Fibroblast of upper back skin (primary cell): ENCODE measurements around the gene CDKAL1.
"Not testable (repeated sequence)": the region's sequence is repeated elsewhere in the genome, so short reads cannot be mapped to it uniquely, and the experiment has no call there.

Source experiments
- DNase-seq: peaks from one replicate; pipeline ENCODE4 v3.0.0-alpha.2; 2013

The CDKAL1 gene

DNA sequence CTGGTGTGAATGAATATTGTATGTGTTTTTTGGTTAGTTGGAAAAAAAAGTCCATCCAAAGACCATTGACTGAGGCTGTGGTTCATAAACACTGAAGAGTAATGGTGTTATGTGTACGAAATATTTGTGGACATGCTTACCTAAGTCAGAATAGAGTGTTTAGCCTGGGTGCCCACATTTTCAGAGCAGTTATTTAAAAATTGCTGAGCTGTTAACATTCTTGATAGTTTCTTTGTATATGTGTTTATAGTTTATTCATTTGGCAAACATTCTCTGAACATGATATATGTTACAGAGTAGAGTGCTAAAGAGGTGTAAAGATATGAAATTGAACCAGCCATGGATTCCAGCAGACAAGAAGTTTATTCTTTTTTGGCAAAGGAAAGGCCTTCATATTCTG, 20.6 kb downstream of the CDKAL1 start:
- DNase-seq, result no peak

DNA sequence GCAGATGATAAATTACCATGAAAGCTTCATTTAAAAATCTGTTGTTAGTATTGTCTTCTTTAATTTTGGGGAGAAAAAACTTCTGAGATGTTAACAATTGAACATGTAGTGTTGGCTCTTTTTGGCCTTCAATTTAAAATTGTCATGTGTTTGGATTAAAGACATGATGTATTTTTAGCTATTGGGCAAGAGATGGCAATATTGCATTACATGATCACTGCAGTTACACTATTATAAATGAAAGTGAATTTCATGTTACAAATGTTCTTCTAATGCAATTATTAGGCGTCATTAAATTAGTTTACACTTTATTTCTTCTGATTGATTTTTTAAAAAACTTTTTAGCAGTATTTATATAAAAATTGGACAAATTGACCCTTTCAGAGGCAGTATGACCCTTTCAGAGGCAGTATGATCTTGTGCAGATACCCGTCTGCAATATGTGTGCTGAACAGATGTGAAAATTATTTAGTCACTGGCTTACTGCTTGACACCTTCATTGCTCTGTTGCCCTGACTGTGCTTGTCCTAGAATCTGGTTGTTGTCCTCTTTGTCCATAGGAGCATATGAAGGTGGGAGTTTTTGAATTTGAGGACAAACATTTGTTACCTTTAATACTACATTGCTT, 25.8 kb downstream of the CDKAL1 start:
- no peak for DNase-seq

DNA sequence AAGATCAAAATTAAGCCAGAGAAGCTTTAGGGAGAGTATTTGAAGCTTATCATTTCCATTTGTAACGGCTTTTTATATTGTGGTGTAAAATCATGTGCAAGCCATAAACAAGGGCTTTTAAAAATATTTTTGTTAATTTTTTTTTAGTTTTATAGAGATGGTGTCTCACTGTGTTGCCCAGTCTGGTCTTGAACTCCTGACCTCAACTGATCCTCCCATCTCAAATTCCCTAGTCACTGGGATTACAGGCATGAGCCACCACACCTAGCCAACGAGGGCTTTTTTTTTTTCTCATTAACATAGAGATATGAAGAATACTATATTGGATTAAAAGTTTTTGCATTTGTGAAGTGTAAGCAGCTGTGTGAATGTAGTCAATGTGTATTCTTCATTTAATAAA, 29.1 kb downstream of the CDKAL1 start:
- DNase-seq, result no peak

DNA sequence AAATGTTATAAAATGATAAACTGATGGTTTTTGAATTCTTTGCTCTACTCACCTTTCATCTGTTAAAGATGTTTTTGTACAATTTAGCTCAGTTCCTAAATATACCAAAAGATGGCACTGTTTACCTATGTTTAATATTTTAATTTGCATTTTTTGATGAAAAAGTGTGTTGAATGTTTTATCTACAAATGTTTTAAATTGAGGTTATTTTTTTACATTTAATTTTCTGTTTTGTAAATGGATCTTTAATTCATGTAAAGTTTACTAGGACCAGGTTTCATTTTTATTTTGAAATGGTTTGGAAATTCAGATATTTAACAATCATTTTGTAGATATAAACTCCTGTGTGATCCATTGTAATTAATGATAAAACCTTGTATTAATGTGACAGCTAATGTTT, 30.0 kb downstream of the CDKAL1 start:
- peak; percentile 44 for DNase-seq

DNA sequence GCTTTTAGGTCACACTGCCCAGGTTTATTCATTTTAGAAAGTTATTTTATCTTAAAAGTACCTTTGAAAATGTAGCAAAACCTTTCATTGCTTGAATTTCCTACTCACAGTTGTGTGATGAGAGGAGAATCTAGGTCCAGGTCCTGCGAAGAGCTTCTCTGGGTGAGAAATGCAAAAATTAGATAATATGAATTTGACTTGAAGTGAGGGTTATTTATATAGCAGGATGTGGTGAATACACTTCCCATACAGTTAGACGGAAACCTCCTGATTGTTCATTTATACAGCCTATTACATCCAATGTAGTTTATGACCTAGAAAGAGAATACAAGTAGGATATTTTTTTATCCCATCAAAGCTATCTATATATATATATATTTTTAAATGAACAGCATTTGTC, 30.5 kb downstream of the CDKAL1 start:
- DNase-seq, result no peak

DNA sequence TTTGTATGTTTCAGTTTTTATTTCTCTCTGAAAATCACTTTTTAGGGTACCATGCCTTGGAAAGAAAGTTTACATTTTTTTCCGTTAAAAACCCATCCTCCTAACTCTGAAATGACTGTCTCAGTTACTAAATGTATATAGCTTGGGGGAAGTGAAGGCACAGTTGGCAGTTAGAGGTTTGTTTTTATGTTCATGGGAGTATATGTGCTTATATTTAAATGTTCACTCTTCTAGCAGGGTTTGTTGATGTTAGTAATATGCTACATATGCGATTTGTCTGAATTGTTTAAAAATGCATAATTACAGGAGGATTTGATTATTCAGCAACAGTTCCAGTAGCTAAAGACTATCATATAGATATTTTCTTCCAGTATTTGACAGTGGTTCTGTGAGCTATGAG, 31.1 kb downstream of the CDKAL1 start:
- DNase-seq, result no peak

DNA sequence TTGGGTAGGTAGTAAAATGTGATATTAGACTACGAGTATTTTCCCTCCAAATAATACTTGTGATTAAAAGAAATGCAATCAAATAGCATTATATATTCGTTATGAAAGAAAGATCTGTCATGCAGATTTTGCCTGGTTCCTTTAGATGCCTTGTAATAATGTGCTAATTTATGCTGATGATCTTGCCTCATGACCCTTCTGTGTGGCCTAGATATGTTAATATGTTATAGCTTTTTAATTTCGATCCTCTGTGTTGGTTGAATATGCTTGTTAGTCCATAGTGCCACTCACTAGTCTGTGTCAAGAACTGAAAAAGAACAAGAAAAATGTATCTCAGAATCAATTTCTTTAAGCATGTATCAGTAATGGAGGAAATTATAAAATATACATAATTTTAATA, 31.9 kb downstream of the CDKAL1 start:
- no peak for DNase-seq

DNA sequence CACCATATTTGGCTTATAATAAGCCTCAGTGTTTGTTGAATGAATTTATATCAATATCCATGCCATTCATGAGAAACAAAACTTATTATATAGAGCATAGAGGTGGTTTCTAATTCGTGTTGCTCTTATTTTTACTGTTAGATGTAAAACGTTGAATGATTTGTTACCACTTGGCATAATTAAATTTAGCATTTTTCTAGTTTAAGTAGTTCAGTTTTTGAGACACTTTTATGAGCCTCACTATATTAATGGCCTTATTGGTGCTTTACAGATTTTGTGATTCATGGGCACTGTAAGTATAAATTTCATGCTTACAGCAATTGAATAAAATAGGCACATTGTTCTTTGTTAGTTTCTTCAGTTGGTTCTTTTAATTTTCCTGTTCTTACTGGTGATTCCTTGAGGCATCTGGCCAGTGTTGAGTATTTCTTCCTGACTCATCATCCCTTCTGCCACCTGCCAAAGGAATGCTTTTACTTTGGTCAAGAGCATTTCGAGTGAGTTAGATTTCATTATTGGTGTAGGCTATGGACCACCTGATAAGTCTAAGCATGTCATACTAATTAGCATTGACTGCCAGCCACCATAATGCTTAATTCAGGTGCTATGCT, 34.8 kb downstream of the CDKAL1 start:
- no peak for DNase-seq

DNA sequence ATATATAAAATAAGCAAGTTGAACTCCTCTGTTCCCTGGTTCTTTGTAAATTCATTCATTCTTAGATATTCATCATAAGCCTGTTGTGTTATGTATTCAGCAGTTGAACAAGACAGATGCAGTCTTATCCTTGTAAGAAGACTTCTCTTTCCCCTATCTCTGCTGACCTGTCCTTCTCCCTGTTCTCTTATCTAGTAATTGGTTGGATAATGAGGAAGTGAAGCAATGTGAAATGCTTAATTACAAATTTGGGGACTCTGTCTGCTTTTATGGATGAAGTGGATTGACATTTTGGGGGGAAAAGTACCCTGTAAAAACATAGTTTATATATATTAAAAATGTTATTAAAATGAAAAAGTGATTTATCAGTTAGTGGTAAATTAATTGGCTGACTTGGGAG, 37.0 kb downstream of the CDKAL1 start:
- DNase-seq, result no peak

DNA sequence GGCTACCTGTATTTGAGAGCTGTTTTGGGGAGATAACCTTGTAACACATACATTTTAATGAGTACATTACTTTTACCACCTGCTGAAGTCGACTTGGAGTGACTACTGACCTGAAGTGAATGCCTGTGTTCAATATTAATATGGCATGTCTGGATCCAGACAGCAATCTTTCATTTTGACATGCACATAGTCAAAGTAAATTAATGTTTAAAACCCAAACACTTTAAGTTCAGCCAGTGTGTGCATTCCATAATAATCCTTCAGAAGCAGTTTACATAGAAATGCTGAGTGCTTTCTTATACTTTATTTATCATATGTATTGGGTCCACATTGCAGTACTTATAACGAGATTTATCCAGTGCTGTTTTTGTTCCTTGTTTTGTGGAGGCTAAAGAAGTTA, 38.0 kb downstream of the CDKAL1 start:
- no peak for DNase-seq

DNA sequence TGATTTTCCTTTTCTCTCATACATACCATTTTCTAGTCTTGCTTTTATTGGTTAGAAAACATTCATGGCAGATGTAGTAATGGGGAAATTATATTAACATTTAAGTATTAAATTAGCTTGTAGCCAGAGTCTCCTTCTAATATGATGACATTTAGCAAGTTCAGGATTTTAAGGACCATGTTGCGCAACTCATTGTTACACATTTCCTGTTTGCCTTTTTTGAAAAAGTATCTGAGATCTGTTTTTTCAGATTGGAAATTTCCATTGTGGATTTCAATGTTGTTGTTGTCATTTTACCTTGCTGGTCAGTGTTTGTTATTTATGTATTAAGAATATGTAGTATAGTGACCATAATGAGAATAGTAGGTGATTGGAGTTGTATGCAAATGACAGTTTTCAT, 38.7 kb downstream of the CDKAL1 start:
- peak; percentile 39 for DNase-seq

DNA sequence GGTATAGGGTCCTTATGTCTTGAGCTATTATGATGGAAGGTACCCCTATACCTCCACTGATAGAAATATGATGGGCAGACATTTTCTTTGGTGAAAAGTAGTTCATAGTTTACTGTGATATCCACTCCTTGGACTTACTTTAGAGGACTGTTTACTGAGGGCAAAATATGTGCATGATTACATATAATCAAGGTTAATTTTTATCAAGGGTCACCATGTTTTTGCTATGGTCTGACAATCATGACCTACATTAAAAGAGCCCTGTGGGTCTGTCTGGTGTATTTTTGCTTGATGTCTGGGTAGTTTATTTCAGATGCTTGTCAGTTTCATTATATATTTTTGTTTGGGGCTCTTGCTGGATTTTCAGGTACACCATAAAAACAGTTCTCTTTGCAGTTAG, 40.1 kb downstream of the CDKAL1 start:
- no peak for DNase-seq

DNA sequence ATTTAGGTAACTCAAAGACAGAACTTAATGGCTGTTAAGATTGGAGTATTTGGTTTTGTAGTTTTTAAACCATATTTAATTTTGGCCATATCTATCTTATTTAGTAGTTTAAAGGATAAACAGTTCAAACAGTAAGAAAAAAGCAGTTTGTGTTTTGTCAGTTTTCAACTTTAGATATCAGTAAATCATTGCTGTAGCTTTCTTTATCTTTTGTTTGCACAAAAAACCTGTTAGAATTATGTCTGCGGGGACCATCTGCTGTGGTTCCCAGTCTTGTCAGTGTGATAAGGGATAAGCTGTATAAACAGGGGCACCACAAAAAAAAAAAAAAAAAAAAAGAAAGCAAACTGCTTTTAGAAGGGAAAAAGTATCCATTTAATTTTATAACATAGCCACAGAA, 40.9 kb downstream of the CDKAL1 start:
- no peak for DNase-seq

DNA sequence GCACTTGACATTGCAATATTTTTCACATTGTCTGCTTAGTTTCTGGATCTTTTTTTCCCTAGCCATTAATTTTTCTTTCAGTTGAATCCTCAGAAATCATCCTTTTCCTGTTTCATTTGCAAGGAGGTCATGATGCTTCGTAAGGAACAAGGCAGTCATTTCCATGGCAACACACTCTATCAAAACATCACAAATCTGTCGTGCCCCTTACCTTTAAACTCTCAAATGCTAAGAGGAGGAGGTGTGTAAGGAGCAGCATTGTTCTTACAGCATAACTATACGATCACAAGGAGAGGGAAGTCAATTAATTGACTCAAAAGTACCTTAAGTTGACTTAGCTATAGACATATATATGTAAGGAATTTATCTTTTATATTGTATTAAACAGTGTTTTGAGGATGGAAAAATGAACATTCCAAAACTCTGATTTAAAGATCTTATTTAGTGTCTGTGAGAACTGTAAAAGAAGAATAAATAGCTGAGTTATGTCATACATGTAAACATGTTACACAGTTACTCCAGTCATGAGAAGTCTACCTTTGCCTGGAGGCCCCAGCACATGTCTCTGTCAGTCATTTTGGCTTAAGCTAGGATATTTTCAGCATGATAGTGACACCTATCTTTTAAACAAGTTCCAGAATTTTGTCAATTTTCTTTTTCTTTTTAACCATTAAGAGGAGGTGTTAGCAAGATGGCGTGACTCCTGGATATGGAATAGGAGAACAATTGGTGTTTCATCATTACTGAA, 41.6 kb downstream of the CDKAL1 start:
- no peak for DNase-seq

DNA sequence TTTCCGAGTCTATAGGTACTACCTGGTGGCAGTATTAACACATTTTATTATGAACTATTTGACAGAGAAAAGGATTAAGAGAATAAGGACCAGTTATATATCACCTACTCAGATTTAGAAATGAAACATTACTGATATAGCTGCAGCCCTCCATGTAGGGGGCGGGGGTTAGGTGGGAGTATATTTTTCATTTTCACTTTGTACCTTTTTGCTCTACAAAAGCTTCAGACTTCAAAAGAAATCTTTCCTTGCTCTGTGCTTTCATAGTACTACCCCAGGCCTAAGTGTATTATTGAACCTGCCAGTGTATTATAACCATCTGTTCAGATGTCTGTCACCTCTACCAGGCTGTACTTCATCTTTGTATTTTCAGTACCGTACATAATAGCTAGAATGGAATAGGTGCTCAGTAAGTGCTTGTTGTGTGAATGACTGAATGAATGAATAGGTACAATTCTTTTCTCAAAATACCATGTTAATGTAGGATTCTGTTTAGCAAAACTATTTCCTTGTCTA, 43.0 kb downstream of the CDKAL1 start:
- no peak for DNase-seq

DNA sequence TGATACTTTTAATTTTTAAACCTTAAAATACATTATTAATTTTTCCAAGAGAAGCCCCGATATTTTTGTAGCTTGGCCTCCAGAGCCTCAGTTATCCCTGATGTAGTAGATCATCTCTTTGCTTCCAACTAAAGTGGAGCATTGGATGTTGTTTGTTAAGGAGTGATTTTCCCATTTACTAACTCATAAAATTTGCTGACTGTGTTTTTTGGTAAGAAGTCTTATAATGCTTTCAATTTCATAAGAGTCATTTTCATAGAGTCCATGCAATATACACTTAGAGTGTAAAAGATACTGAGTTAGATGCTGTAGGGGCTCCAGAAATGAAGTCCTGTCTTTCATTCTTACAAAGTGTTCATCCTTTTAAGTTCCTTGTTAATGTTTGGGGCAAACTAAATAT, 46.8 kb downstream of the CDKAL1 start:
- DNase-seq, result no peak

DNA sequence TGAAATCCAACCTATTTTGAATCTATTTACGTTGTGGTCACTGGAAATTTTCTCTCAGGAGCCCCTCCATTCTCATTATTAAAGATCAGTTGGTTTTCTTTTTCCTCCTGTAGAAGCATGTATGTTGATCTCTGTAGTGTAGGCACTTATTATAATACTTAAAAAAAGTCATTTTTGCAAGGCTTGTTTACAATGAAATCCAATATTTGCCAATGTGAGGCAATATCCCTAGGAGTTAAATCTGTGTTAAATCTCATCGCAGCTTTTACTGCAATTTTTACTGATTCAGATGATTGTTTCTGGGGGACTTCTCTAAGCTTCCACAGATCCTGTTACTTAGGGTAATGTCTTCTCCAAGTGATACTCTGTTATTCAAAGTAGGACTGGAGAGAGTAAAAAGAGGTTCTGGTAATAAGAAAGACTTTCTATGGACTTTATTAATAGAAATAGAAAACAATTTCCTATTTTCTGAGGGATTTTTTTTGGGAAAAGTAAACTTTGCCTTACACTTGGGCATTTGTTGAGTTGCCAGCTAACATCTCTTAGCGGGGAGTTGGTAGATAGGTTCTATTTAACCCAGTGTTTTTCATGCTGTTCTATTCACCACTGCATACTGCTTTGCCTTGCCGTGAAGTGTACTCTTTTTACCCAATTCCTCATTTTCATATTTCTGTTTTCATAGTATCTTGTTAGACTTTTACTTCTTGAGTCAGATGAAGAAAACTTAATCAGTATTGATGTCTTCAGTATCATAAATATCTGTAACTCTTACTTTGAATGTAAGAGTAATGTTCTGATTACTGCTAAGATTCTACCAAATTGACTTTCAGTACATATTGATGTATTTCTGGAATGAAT, 48.6 kb downstream of the CDKAL1 start:
- DNase-seq, result no peak

DNA sequence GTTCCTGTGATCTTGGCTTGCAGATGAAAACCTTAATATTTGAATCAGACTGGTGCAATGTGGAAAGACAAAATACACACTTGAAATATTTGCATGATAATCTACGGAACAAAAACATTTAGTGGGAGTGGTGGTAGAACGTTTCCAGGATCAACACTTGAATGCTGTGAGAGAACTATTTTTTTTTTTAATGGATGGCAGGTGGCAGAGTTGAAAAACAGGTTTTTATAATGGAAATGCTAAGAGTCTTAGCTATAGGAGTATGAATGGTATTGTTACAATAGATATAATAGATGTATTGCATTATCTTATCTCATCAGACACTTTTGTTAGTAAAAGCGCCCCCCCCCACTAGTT, 49.2 kb downstream of the CDKAL1 start:
- DNase-seq, result no peak

DNA sequence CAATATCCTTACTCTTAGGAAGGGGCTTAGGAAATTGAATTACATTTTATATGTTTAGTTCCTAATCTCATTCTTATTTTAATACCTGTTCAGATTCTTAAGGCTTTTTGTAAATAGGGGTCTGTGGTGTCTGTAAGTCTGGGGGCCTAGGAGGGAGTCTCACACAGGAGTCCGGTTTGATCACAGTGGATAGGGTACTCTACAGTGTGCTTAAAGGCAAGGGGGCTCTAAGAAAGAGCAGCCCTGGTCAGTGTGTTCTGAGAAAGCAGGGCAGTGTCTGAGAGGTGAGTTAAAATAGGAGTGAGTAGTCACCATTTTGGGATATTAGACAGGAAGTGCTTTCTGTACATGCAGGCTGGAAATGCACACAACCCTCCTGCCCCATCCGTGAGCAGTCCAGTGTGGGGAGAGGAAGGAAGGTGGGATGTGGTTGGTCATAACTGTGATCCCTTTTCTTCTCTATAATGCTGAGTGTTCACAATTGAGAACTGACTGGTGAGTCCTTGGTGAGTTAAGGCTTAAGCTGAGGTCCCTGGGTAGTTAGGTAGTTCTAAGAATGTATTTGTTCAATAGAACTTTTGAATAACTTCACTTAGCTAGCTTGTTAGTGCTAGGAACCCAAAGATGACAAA, 50.0 kb downstream of the CDKAL1 start:
- no peak for DNase-seq

DNA sequence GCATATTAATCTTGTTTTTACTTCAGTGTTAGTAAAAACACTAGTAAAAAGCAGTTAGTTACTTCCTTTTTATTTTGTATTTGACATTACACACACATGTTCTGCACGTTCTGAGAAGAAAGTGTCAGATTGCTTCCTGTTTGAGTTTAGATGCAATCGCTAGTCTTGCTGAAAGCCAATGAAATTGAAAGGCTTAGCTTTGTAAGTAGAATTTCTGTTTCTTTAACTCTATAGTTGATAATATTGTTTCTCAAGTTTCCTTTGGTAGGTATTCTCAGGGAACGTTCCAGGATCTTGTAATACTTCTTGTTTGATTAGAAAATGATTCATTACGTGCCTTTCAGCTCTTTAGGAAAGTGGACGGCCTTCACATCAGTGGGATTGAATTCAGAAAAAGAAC, 55.0 kb downstream of the CDKAL1 start:
- DNase-seq, result no peak

DNA sequence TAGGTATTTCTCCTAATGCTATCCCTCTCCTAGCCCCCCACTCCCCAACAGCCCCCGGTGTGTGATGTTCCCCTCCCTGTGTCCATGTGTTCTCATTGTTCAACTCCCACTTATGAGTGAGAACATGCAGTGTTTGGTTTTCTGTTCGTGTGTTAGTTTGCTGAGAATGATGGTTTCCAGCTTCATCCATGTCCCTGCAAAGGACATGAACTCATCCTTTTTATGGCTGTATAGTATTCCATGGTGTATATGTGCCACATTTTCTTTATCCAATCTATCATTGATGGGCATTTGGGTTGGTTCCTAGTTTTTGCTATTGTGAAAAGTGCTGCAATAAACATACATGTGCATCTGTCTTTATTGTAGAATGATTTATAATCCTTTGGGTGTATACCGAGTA, 56.2 kb downstream of the CDKAL1 start:
- DNase-seq, result not testable (repeated sequence)

DNA sequence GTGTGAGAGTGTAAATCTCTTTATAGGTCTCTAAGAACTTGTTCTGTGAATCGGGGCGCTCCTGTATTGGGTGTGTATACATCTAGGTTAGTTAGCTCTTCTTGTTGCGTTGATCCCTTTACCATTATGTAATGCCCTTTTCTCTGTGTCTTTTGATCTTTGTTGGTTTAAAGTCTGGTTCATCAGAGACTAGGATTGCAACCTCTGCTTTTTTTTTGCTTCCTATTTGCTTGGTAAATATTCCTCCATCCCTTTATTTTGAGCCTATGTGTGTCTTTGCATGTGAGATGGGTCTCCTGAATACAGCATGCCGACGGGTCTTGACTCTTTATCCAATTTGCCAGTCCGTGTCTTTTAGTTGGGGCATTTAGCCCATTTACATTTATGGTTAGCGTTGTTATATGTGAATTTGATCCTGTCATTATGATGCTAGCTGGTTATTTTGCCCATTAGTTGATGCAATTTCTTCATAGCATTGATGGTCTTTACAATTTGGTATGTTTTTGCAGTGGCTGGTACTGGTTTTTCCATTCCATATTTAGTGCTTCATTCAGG, 60.1 kb downstream of the CDKAL1 start:
- DNase-seq, result not testable (repeated sequence)
